C4-2B (cell line): ENCODE results near the gene MRFAP1L1.

ENCODE experiments used
- CTCF ChIP-seq: fragments of 450-650 bp; conservative IDR thresholded peaks from 2 replicates; pipeline ENCODE4 v1.5.1; 2017; ENCODE audit warnings: mild to moderate bottlenecking
- ZFX ChIP-seq: fragments of 450-650 bp; IDR thresholded peaks from 2 replicates; pipeline ENCODE4 v1.6.1; 2017

GRCh38 chr4:6680372-6681034 lies 29.2 kb downstream of the MRFAP1L1 start:
- TF ChIP-seq CTCF: no peak
- no peak for TF ChIP-seq ZFX
